HepG2 (cell line): ENCODE measurements around the gene GRIN3B. TPM values are rescaled to one million over a fixed set of nuclear protein-coding genes. Genes with fewer than 3 reads are reported as not detected.

Experiments used
- ARHGAP35 ChIP-seq: sonication (generic); formaldehyde crosslinking; IDR thresholded peaks from 2 replicates; pipeline ENCODE4 v1.9.0; 2022; ENCODE audit warnings: mild to moderate bottlenecking, inconsistent platforms, moderate library complexity, missing genetic modification reagents, borderline replicate concordance
- ATF7 ChIP-seq, 2 experiments: fragments of 450-650 bp in 1 of 2; sonication (generic) in 1 of 2; formaldehyde crosslinking in 1 of 2; IDR thresholded peaks; 2 replicates each; pipeline versions ENCODE4 v1.4.0 to v1.6.1; 2016 to 2020; ENCODE audit warnings: antibody characterized with exemption in 1 of 2, mild to moderate bottlenecking in 1 of 2, missing genetic modification reagents in 1 of 2
- ISX ChIP-seq: sonication (generic); formaldehyde crosslinking; conservative IDR thresholded peaks from 2 replicates; pipeline ENCODE4 v1.5.0; 2020; ENCODE audit warnings: missing genetic modification reagents
- JDP2 ChIP-seq: sonication (generic); formaldehyde crosslinking; IDR thresholded peaks from 2 replicates; pipeline ENCODE4 v1.8.1; 2022; ENCODE audit warnings: missing genetic modification reagents, borderline replicate concordance
- MED13 ChIP-seq: sonication (generic); formaldehyde crosslinking; IDR thresholded peaks from 2 replicates; pipeline ENCODE4 v1.5.0; 2020; ENCODE audit warnings: missing genetic modification reagents
- RBM22 ChIP-seq: fragments of 200-400 bp; formaldehyde crosslinking; optimal IDR thresholded peaks from 2 replicates; pipeline ENCODE3; 2017; ENCODE audit warnings: mild to moderate bottlenecking, low read length, moderate library complexity
- RFX1 ChIP-seq: fragments of 450-650 bp; IDR thresholded peaks from 2 replicates; pipeline ENCODE4 v1.6.1; 2017
- RNF2 ChIP-seq: fragments of 450-650 bp; conservative IDR thresholded peaks from 2 replicates; pipeline ENCODE4 v1.6.1; 2016; ENCODE audit warnings: low read depth
- ZBTB38 ChIP-seq: sonication (generic); formaldehyde crosslinking; IDR thresholded peaks from 2 replicates; pipeline ENCODE4 v1.5.1; 2020; ENCODE audit warnings: mild to moderate bottlenecking, missing genetic modification reagents
- ZFY ChIP-seq: sonication (generic); formaldehyde crosslinking; IDR thresholded peaks from 2 replicates; pipeline ENCODE4 v1.4.0; 2020; ENCODE audit warnings: missing genetic modification reagents
- polyA plus RNA-seq, 8 experiments: library from polyadenylated mRNA; depleted of rRNA in 3 of 8; stranded (reverse) in 7 of 8; unstranded in 1 of 8; fragments of >200 nt; fragmentation: Illumina TruSeq in 4 of 8; extraction: Trizol in 4 of 8; gene quantifications; 2 replicates each; pipeline versions ENCODE4 v1.2.1 to v1.2.3, GENCODE V29; 2011 to 2016; ENCODE audit warnings: low read depth in 4 of 8, missing spikeins in 1 of 8, mixed read lengths in 1 of 8; ENCODE audit not compliant: insufficient read depth in 1 of 8
- total RNA-seq, 5 experiments: library from RNA; depleted of rRNA; stranded (reverse); fragments of >200 nt; fragmentation: Illumina TruSeq; extraction: Trizol; gene quantifications; 2 replicates each; pipeline ENCODE4 v1.2.3, GENCODE V29; 2016; ENCODE audit warnings: low read depth in 1 of 5
- TF ChIP-seq, protein P1 (sequence below): sonication (generic); formaldehyde crosslinking; IDR thresholded peaks from 2 replicates; pipeline ENCODE4 v1.8.0; 2022; ENCODE audit warnings: low read depth, missing genetic modification reagents
- TF ChIP-seq, protein P2 (sequence below): sonication (generic); formaldehyde crosslinking; IDR thresholded peaks from 2 replicates; pipeline ENCODE4 v1.4.0; 2020; ENCODE audit warnings: mild to moderate bottlenecking, missing genetic modification reagents
- TF ChIP-seq, protein P3 (sequence below): sonication (generic); formaldehyde crosslinking; IDR thresholded peaks from 2 replicates; pipeline ENCODE4 v1.5.1; 2020; ENCODE audit warnings: mild to moderate bottlenecking, missing genetic modification reagents, moderate library complexity
- TF ChIP-seq, protein P4 (sequence below): sonication (generic); formaldehyde crosslinking; IDR thresholded peaks from 2 replicates; pipeline ENCODE4 v1.8.0; 2022; ENCODE audit warnings: missing genetic modification reagents, mild to moderate bottlenecking, moderate library complexity, borderline replicate concordance

GRIN3B gene
- total and polyA plus RNA-seq, 2 of the 13 experiments (the other 11 are each of a cell fraction or from before 2014, with no cell fraction given), result 0.07 to 0.20 TPM

DNA sequence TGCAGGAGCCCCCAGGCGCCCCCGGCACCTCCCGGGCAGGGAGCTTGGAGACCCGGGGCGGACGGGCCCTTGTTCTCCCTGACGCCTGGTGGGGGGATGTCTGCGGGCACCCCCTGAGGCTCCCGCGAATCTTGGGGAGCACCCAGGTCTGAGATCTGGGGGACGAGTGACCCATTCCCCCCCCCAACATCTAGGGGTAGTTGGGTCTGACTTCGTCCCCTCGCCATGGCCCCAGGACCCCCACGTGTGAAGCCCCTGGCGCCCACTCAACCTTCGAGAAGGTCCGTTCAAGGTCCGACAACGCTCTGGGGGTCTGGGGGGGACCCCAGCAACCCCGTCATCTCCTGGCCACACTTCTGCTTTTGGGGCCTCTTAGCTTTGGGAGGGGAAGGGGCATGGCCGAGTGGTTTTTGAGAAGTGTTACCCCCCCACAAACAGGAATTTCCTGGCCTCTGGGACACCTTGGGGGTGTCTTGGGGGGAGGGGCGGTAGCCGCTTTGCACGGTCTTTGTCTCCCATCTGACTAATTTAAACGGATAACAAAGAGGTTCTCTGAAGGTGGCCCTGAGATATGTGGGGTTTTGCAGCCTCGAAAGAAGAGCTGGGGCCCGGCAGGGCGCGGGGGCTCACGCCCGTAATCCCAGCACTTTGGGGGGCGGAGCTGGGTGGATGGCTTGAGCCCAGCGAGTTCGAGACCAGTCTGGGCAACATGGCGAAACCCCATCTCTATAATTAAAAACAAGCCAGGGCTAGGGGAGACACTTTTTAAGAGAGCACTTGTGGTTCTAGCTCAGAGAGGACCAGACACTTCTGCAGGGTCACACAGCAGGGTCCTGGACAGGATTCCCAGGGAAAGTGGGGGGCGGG is 26.8 kb downstream of the GRIN3B start (continued):
- TF ChIP-seq, protein P1, sequence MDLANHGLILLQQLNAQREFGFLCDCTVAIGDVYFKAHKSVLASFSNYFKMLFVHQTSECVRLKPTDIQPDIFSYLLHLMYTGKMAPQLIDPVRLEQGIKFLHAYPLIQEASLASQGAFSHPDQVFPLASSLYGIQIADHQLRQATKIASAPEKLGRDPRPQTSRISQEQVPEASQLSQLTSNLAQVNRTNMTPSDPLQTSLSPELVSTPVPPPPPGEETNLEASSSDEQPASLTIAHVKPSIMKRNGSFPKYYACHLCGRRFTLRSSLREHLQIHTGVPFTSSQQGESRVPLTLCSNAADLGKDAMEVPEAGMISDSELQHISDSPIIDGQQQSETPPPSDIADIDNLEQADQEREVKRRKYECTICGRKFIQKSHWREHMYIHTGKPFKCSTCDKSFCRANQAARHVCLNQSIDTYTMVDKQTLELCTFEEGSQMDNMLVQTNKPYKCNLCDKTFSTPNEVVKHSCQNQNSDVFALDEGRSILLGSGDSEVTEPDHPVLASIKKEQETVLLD, result no peak; the same call in 1 of the 2 replicates
- TF ChIP-seq ISX (CRISPR knock-in tag) (no peak), RFX1 (no peak), JDP2 (CRISPR knock-in tag) (no peak), ARHGAP35 (CRISPR knock-in tag) (no peak), ATF7 (IDR thresholded peaks at IDR 0.05) (no peak), ATF7 (CRISPR knock-in tag; IDR thresholded peaks at IDR 0.05) (no peak), ZBTB38 (CRISPR knock-in tag) (no peak), RBM22 (no peak), RNF2 (no peak), MED13 (CRISPR knock-in tag) (peak; percentile 61; the same call in 1 of the 2 replicates), ZFY (no peak)
- TF ChIP-seq, protein P2, sequence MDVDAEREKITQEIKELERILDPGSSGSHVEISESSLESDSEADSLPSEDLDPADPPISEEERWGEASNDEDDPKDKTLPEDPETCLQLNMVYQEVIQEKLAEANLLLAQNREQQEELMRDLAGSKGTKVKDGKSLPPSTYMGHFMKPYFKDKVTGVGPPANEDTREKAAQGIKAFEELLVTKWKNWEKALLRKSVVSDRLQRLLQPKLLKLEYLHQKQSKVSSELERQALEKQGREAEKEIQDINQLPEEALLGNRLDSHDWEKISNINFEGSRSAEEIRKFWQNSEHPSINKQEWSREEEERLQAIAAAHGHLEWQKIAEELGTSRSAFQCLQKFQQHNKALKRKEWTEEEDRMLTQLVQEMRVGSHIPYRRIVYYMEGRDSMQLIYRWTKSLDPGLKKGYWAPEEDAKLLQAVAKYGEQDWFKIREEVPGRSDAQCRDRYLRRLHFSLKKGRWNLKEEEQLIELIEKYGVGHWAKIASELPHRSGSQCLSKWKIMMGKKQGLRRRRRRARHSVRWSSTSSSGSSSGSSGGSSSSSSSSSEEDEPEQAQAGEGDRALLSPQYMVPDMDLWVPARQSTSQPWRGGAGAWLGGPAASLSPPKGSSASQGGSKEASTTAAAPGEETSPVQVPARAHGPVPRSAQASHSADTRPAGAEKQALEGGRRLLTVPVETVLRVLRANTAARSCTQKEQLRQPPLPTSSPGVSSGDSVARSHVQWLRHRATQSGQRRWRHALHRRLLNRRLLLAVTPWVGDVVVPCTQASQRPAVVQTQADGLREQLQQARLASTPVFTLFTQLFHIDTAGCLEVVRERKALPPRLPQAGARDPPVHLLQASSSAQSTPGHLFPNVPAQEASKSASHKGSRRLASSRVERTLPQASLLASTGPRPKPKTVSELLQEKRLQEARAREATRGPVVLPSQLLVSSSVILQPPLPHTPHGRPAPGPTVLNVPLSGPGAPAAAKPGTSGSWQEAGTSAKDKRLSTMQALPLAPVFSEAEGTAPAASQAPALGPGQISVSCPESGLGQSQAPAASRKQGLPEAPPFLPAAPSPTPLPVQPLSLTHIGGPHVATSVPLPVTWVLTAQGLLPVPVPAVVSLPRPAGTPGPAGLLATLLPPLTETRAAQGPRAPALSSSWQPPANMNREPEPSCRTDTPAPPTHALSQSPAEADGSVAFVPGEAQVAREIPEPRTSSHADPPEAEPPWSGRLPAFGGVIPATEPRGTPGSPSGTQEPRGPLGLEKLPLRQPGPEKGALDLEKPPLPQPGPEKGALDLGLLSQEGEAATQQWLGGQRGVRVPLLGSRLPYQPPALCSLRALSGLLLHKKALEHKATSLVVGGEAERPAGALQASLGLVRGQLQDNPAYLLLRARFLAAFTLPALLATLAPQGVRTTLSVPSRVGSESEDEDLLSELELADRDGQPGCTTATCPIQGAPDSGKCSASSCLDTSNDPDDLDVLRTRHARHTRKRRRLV (CRISPR knock-in tag), result peak; percentile 47; the same call in 1 of the 2 replicates
- TF ChIP-seq, protein P3, sequence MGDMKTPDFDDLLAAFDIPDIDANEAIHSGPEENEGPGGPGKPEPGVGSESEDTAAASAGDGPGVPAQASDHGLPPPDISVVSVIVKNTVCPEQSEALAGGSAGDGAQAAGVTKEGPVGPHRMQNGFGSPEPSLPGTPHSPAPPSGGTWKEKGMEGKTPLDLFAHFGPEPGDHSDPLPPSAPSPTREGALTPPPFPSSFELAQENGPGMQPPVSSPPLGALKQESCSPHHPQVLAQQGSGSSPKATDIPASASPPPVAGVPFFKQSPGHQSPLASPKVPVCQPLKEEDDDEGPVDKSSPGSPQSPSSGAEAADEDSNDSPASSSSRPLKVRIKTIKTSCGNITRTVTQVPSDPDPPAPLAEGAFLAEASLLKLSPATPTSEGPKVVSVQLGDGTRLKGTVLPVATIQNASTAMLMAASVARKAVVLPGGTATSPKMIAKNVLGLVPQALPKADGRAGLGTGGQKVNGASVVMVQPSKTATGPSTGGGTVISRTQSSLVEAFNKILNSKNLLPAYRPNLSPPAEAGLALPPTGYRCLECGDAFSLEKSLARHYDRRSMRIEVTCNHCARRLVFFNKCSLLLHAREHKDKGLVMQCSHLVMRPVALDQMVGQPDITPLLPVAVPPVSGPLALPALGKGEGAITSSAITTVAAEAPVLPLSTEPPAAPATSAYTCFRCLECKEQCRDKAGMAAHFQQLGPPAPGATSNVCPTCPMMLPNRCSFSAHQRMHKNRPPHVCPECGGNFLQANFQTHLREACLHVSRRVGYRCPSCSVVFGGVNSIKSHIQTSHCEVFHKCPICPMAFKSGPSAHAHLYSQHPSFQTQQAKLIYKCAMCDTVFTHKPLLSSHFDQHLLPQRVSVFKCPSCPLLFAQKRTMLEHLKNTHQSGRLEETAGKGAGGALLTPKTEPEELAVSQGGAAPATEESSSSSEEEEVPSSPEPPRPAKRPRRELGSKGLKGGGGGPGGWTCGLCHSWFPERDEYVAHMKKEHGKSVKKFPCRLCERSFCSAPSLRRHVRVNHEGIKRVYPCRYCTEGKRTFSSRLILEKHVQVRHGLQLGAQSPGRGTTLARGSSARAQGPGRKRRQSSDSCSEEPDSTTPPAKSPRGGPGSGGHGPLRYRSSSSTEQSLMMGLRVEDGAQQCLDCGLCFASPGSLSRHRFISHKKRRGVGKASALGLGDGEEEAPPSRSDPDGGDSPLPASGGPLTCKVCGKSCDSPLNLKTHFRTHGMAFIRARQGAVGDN (CRISPR knock-in tag), result peak; percentile 11; the same call in 1 of the 2 replicates
- TF ChIP-seq, protein P4, sequence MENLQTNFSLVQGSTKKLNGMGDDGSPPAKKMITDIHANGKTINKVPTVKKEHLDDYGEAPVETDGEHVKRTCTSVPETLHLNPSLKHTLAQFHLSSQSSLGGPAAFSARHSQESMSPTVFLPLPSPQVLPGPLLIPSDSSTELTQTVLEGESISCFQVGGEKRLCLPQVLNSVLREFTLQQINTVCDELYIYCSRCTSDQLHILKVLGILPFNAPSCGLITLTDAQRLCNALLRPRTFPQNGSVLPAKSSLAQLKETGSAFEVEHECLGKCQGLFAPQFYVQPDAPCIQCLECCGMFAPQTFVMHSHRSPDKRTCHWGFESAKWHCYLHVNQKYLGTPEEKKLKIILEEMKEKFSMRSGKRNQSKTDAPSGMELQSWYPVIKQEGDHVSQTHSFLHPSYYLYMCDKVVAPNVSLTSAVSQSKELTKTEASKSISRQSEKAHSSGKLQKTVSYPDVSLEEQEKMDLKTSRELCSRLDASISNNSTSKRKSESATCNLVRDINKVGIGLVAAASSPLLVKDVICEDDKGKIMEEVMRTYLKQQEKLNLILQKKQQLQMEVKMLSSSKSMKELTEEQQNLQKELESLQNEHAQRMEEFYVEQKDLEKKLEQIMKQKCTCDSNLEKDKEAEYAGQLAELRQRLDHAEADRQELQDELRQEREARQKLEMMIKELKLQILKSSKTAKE, result no peak
